ENCODE data around the gene PCDH7. TPM values are rescaled to one million over a fixed set of nuclear protein-coding genes. Genes with fewer than 3 reads are reported as not detected.

Gene PCDH7
- total RNA-seq, 1 donor from 2014 or later = 78.8 TPM

GRCh38 chr4:30720661-30721184 lies 554 bp downstream of the PCDH7 start:
- Mint-ChIP-seq H3K36me3 (no peaks in the 10 kb centered on the region), H3K27me3 (ENCODE audit: low read depth) (no peaks in the 10 kb centered on the region), H3K4me1 (peaks cover 42% of the 10 kb centered on the region), H3K9me3 (no peaks in the 10 kb centered on the region), H3K4me3 (peak overlapping the region; percentile 100), H3K27ac (peak overlapping the region; percentile 99)
- DNase-seq (ENCODE audit: low spot score in 2 of 2, unreplicated experiment in 2 of 2) = peak; percentile 38 to 65
- TF ChIP-seq, protein P1, sequence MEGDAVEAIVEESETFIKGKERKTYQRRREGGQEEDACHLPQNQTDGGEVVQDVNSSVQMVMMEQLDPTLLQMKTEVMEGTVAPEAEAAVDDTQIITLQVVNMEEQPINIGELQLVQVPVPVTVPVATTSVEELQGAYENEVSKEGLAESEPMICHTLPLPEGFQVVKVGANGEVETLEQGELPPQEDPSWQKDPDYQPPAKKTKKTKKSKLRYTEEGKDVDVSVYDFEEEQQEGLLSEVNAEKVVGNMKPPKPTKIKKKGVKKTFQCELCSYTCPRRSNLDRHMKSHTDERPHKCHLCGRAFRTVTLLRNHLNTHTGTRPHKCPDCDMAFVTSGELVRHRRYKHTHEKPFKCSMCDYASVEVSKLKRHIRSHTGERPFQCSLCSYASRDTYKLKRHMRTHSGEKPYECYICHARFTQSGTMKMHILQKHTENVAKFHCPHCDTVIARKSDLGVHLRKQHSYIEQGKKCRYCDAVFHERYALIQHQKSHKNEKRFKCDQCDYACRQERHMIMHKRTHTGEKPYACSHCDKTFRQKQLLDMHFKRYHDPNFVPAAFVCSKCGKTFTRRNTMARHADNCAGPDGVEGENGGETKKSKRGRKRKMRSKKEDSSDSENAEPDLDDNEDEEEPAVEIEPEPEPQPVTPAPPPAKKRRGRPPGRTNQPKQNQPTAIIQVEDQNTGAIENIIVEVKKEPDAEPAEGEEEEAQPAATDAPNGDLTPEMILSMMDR (IDR thresholded peaks at IDR 0.05; ENCODE audit: unreplicated experiment) = peak; percentile 7

- TF ChIP-seq, protein P1 (IDR thresholded peaks at IDR 0.05; ENCODE audit: unreplicated experiment) = peak; percentile 50
- no peaks in the 10 kb centered on the region for H3K27me3 Mint-ChIP-seq (ENCODE audit: low read depth)
- H3K9me3 Mint-ChIP-seq = no peaks in the 10 kb centered on the region
- peak; percentile 49 to 79 for DNase-seq (ENCODE audit: low spot score in 2 of 2, unreplicated experiment in 2 of 2)
- H3K27ac Mint-ChIP-seq = peak overlapping the region; percentile 99
- H3K4me3 Mint-ChIP-seq = peak overlapping the region; percentile 100
- no peaks in the 10 kb centered on the region for H3K36me3 Mint-ChIP-seq
- peaks cover 48% of the 10 kb centered on the region for H3K4me1 Mint-ChIP-seq
Measured at GRCh38 chr4:30721185-30722091, 1.3 kb downstream of the PCDH7 start.

DNA sequence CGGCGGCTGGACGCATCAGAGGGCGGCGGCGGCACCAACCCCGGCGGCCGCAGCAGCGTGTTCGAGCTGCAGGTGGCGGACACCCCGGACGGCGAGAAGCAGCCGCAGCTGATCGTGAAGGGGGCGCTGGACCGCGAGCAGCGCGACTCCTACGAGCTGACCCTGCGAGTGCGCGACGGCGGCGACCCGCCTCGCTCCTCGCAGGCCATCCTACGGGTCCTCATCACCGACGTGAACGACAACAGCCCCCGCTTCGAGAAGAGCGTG lies 1.9 kb downstream of the PCDH7 start:
- Mint-ChIP-seq H3K36me3 (no peaks in the 10 kb centered on the region), H3K4me1 (peaks cover 49% of the 10 kb centered on the region), H3K4me3 (peak overlapping the region; percentile 75), H3K27ac (peak overlapping the region; percentile 51), H3K9me3 (no peaks in the 10 kb centered on the region), H3K27me3 (ENCODE audit: low read depth) (no peaks in the 10 kb centered on the region)
- DNase-seq (ENCODE audit: low spot score in 2 of 2, unreplicated experiment in 2 of 2) = peak in 1 of 2 experiments; percentile 19
- TF ChIP-seq, protein P1 (IDR thresholded peaks at IDR 0.05; ENCODE audit: unreplicated experiment) = peak; percentile 29

- Mint-ChIP-seq H3K9me3 (no peaks in the 10 kb centered on the region), H3K27me3 (ENCODE audit: low read depth) (no peaks in the 10 kb centered on the region), H3K36me3 (no peaks in the 10 kb centered on the region), H3K27ac (peak overlapping the region; percentile 51), H3K4me3 (peak overlapping the region; percentile 75), H3K4me1 (peaks cover 55% of the 10 kb centered on the region)
- peak in 1 of 2 experiments; percentile 51 for DNase-seq (ENCODE audit: low spot score in 2 of 2, unreplicated experiment in 2 of 2)
- TF ChIP-seq, protein P1 (IDR thresholded peaks at IDR 0.05; ENCODE audit: unreplicated experiment) = no peak
Measured at GRCh38 chr4:30722359-30723200, 2.4 kb downstream of the PCDH7 start.

- Mint-ChIP-seq H3K9me3 (no peaks in the 10 kb centered on the region), H3K27me3 (ENCODE audit: low read depth) (no peaks in the 10 kb centered on the region), H3K4me3 (peak overlapping the region; percentile 75), H3K27ac (peak overlapping the region; percentile 51), H3K36me3 (no peaks in the 10 kb centered on the region), H3K4me1 (peaks cover 55% of the 10 kb centered on the region)
- TF ChIP-seq, protein P1 (IDR thresholded peaks at IDR 0.05; ENCODE audit: unreplicated experiment) = no peak
- DNase-seq (ENCODE audit: low spot score in 2 of 2, unreplicated experiment in 2 of 2) = no peak
Measured at GRCh38 chr4:30723201-30723955, 3.2 kb downstream of the PCDH7 start.

All from mesothelial cell of epicardium (in vitro differentiated cells).